Measurements from ENCODE around the gene GSDME. TPM values are rescaled to one million over a fixed set of nuclear protein-coding genes. Genes with fewer than 3 reads are reported as not detected.

GSDME gene
- total and polyA plus RNA-seq, 4 donors, result 3.2 to 4.0 (median 3.7) TPM

- no peak for TF ChIP-seq REST (IDR thresholded peaks at IDR 0.05)
- no peak for TF ChIP-seq GABPA (IDR thresholded peaks at IDR 0.05 in 1 of 2, conservative IDR thresholded peaks at IDR 0.05 in 1 of 2)
These were observed 97.8 kb downstream of the GSDME start (continued) for GRCh38 chr7:24659505-24659904.

GRCh38 chr7:24657980-24658379, 99.3 kb downstream of the GSDME start:
- TF ChIP-seq ZBTB33 (IDR thresholded peaks at IDR 0.05), result no peak
- no peak for TF ChIP-seq NR2F2 (IDR thresholded peaks at IDR 0.05)
- no peak for TF ChIP-seq SP1 (IDR thresholded peaks at IDR 0.05)
- no peak for TF ChIP-seq FOXA2 (IDR thresholded peaks at IDR 0.05)
- TF ChIP-seq REST (IDR thresholded peaks at IDR 0.05), result no peak
- no peak for TF ChIP-seq HNF4A (conservative IDR thresholded peaks at IDR 0.05)
- no peak for TF ChIP-seq JUND (IDR thresholded peaks at IDR 0.05)
- no peak for TF ChIP-seq TAF1 (conservative IDR thresholded peaks at IDR 0.05)
- TF ChIP-seq RXRA (IDR thresholded peaks at IDR 0.05), result no peak
- no peak for TF ChIP-seq GABPA (IDR thresholded peaks at IDR 0.05 in 1 of 2, conservative IDR thresholded peaks at IDR 0.05 in 1 of 2)
- no peak for TF ChIP-seq EGR1 (IDR thresholded peaks at IDR 0.05; ENCODE audit: low read depth in 2 of 2)
- TF ChIP-seq YY1 (IDR thresholded peaks at IDR 0.05), result no peak
- TF ChIP-seq FOXA1 (IDR thresholded peaks at IDR 0.05), result no peak
- no peak for TF ChIP-seq HNF4G (IDR thresholded peaks at IDR 0.05)
- TF ChIP-seq ATF3 (IDR thresholded peaks at IDR 0.05), result no peak
- no peak for TF ChIP-seq CTCF (IDR thresholded peaks at IDR 0.05; ENCODE audit: low read depth, low read length, missing input control)
- Histone ChIP-seq H3K4me3 (ENCODE audit: low read depth in 1 of 3, low read length in 3 of 3) (no peak overlapping the region), H3K9ac (ENCODE audit: low read depth in 1 of 2, low read length in 2 of 2) (no peak overlapping the region), H3K36me3 (ENCODE audit: control insufficient read depth in 4 of 4, insufficient read depth in 3 of 4, low read depth in 1 of 4, low read length in 3 of 4) (no peaks in the 10 kb centered on the region), H3K4me1 (ENCODE audit: control insufficient read depth in 4 of 4, insufficient read depth in 4 of 4, low read length in 3 of 4) (peaks cover 0 to under 1% (median 0%) of the 10 kb centered on the region in 4 donors), H3K9me3 (ENCODE audit: control insufficient read depth in 4 of 4, low read length in 3 of 4) (no peaks in the 10 kb centered on the region), H3K27me3 (ENCODE audit: control insufficient read depth in 4 of 4, insufficient read depth in 4 of 4, low read length in 3 of 4) (no peaks in the 10 kb centered on the region), H3K27ac (ENCODE audit: low read depth in 1 of 2, low read length in 2 of 2) (no peak overlapping the region)
- no peak for DNase-seq (ENCODE audit: low spot score)

Data from liver (tissue), 9 donors.